Heart right ventricle (tissue), 16 donors: ENCODE results near the gene LMNTD2. TPM values are rescaled to one million over a fixed set of nuclear protein-coding genes. Genes with fewer than 3 reads are reported as not detected.

ENCODE experiments used
- ATAC-seq, 8 donors: fragments of 200-7000 bp; cut with Tn5 transposase; one replicate each; pipeline ENCODE4 v1.9.1; 2020; ENCODE audit warnings: mild to moderate bottlenecking in 8 of 8, moderate library complexity in 8 of 8, moderate number of reproducible peaks in 1 of 8
- DNase-seq, 2 donors: peaks; one replicate each; pipeline ENCODE4 v3.0.0-alpha.2; 2020
- H3K27ac ChIP-seq, 10 donors: fragments of 200-600 bp; sonication (generic) in 2 of 10; one replicate each; pipeline versions ENCODE4 v1.5.0 to v1.8.0; 2020 to 2022; ENCODE audit warnings: mild to moderate bottlenecking in 3 of 10
- H3K27me3 ChIP-seq, 7 donors: fragments of 200-600 bp; one replicate each; pipeline ENCODE4 v1.8.0; 2021 to 2022; ENCODE audit warnings: mild to moderate bottlenecking in 2 of 7
- H3K36me3 ChIP-seq, 9 donors: fragments of 200-600 bp; sonication (generic) in 1 of 9; one replicate each; pipeline versions ENCODE4 v1.5.0 to v1.8.0; 2020 to 2022; ENCODE audit warnings: mild to moderate bottlenecking in 2 of 9
- H3K4me1 ChIP-seq, 9 donors: fragments of 200-600 bp; sonication (generic) in 1 of 9; one replicate each; pipeline versions ENCODE4 v1.5.0 to v1.8.0; 2020 to 2022; ENCODE audit warnings: mild to moderate bottlenecking in 4 of 9
- H3K4me3 ChIP-seq, 10 donors: fragments of 200-600 bp; sonication (generic) in 2 of 10; one replicate each; pipeline versions ENCODE4 v1.5.0 to v1.8.0; 2020 to 2022; ENCODE audit warnings: mild to moderate bottlenecking in 7 of 10, moderate library complexity in 2 of 10
- H3K9me3 ChIP-seq, 11 donors: fragments of 200-600 bp in 10 of 11; sonication (generic) in 2 of 11; one replicate each; pipeline versions ENCODE4 v1.5.0 to v1.8.0; 2013 to 2022; ENCODE audit warnings: mild to moderate bottlenecking in 2 of 11, control low read depth in 1 of 11, moderate library complexity in 1 of 11
- CTCF ChIP-seq, 9 donors: fragments of 200-600 bp; sonication (generic) in 2 of 9; IDR thresholded peaks; one replicate each; pipeline versions ENCODE4 v1.5.0 to v1.8.0; 2021 to 2022; ENCODE audit warnings: antibody characterized with exemption in 9 of 9, mild to moderate bottlenecking in 5 of 9, moderate library complexity in 1 of 9
- WGBS, 2 donors: extraction: QIAGEN DNeasy Blood & Tissue Kit; methylation state at CpG; one replicate each; pipeline ENCODE4 v1.1.7; 2013; ENCODE audit warnings: inconsistent platforms in 1 of 2; 5-methylcytosine and 5-hydroxymethylcytosine counted together
- intact Hi-C, 10 donors: fragments of 100-400 bp; cut with DNase I; formaldehyde crosslinking; loops; one replicate each; pipeline versions ENCODE4 v1.11.1 to v1.14.2; 2022
- polyA plus RNA-seq, 2 donors: library from polyadenylated mRNA; stranded (reverse); fragments of 200-250 nt; gene quantifications; one replicate each; pipeline ENCODE4 v1.2.3, GENCODE V29; 2013
- total RNA-seq, 10 donors: library from RNA; stranded (reverse); fragmentation: NEBNext Ultra II Directional in 3 of 10; extraction: Animal tissue kit (Norgen Biotek cat#: 25700) in 3 of 10; gene quantifications; one replicate each; pipeline versions ENCODE4 v1.2.1 to v1.2.4, GENCODE V29; 2021 to 2023
- donor health status: Arrhythmogenic right ventricular cardiomyopathy.
- donor health status: ischemic (EF 13 %, LVEDD 7.1; RV severe dilation, severe dysfunction).
- donor health status: healthy with polysubstance abuse.
- donor health status: DM: no; HTN: yes; CAD: no.
- donor health status: DM: no; HTN: no; CAD: no.
- donor health status: ischemic (EF 25% LVEDD 6.9; RV normal size, moderate dysfunction).
- donor health status: ischemic (EF 25% LVEDD 5.7; RV mildly dilated, moderate dysfunction).
- donor health status: healthy.
- donor health status: DM: yes; HTN: yes; CAD: no.
- donor health status: Ischemic cardiomyopathy.
- donor health status: ischemic (EF 35%, LVEDD 5.7; RV mildly dilated, moderate dysfunction).
- donor health status: nonischemic (EF 11% LVEDD 7.7; RV severe dilation, severe dysfunction).
- donor health status: DM: yes; HTN: yes; CAD: no.
- donor health status: PGD.
- donor health status: ischemic (EF 29% LVEDD 5.4; RV normal size, mild dysfunction).
- donor health status: nonischemic (EF 23%, LVEDD 6.1; RV moderate dilation, normal function).

Gene LMNTD2
- total and polyA plus RNA-seq, 12 donors = 0.30 to 1.4 (median 0.45) TPM; not detected in 2

- Histone ChIP-seq H3K27me3 (no peaks in the 10 kb centered on the region), H3K9me3 (no peaks in the 10 kb centered on the region), H3K27ac (no peak overlapping the region), H3K4me3 (no peak overlapping the region), H3K4me1 (peaks cover 26 to 52% (median 45%) of the 10 kb centered on the region in 9 donors), H3K36me3 (peaks cover 0 to 52% (median 27%) of the 10 kb centered on the region in 9 donors)
- 79 to 80% methylated on average over 17 of the region's 17 CpGs for WGBS, 2 donors
- intact Hi-C loops = no loop called here
- DNase-seq = no peak
- no peak for ATAC-seq
- no peak for TF ChIP-seq CTCF (IDR thresholded peaks at IDR 0.05)
Measured at GRCh38 chr11:581752-582151, 21.2 kb upstream of the LMNTD2 start.

- DNase-seq = no peak
- Histone ChIP-seq H3K36me3 (peaks cover 0 to 48% (median 24%) of the 10 kb centered on the region in 9 donors), H3K4me1 (peaks cover 26 to 52% (median 45%) of the 10 kb centered on the region in 9 donors), H3K9me3 (no peaks in the 10 kb centered on the region), H3K4me3 (no peak overlapping the region), H3K27ac (no peak overlapping the region), H3K27me3 (no peaks in the 10 kb centered on the region)
- WGBS, 2 donors = 59 to 60% methylated on average over 14 of the region's 14 CpGs
- ATAC-seq = peak in 1 of 8 donors; percentile 45
- intact Hi-C loops = no loop called here
- no peak for TF ChIP-seq CTCF (IDR thresholded peaks at IDR 0.05)
Measured at GRCh38 chr11:581342-581741, 20.8 kb upstream of the LMNTD2 start.

GRCh38 chr11:579830-580601 lies 19.5 kb upstream of the LMNTD2 start:
- intact Hi-C loops = loop anchor here in 3 of 10 donors (5.0 to 10.0 kb wide), 3 partner anchors 32 to 65 kb away; partner anchors contain the start of gene IRF7 (in 1 of the 3)
- TF ChIP-seq CTCF (IDR thresholded peaks at IDR 0.05) = no peak
- Histone ChIP-seq H3K4me1 (peaks cover 26 to 58% (median 50%) of the 10 kb centered on the region in 9 donors), H3K4me3 (no peak overlapping the region), H3K9me3 (no peaks in the 10 kb centered on the region), H3K27me3 (peaks cover 0 to 6% (median 0%) of the 10 kb centered on the region in 7 donors), H3K36me3 (peaks cover 0 to 40% (median 23%) of the 10 kb centered on the region in 9 donors), H3K27ac (peak overlapping the region in 2 of 10 donors; percentile 10 to 48)
- no peak for ATAC-seq
- no peak for DNase-seq
- WGBS, 2 donors = 56 to 65% methylated on average over 20 of the region's 20 CpGs

- peaks cover 0 to 17% (median 0%) of the 10 kb centered on the region in 7 donors for H3K27me3 ChIP-seq
- no peak for DNase-seq
- TF ChIP-seq CTCF (IDR thresholded peaks at IDR 0.05) = no peak
- peaks cover 0 to 24% (median 18%) of the 10 kb centered on the region in 9 donors for H3K36me3 ChIP-seq
- no peak for ATAC-seq
- peaks cover 26 to 68% (median 56%) of the 10 kb centered on the region in 9 donors for H3K4me1 ChIP-seq
- intact Hi-C loops = loop anchor here in 3 of 10 donors (5.0 to 10.0 kb wide), 3 partner anchors 34 to 64 kb away; partner anchors contain the start of gene IRF7 (in 1 of the 3)
- no peaks in the 10 kb centered on the region for H3K9me3 ChIP-seq
- no peak overlapping the region for H3K27ac ChIP-seq
- WGBS, 2 donors = 75% methylated on average over 21 of the region's 21 CpGs
- H3K4me3 ChIP-seq = peak overlapping the region in 5 of 10 donors; percentile 75 to 98 (median 87)
Measured at GRCh38 chr11:578276-579035, 17.9 kb upstream of the LMNTD2 start.
